AML-193 (cell line): Measurements from ENCODE around the gene SPTBN1.
A peak's percentile ranks its signal among the peaks of the same experiment; 100 is the strongest.
"Not testable (repeated sequence)": the region's sequence is repeated elsewhere in the genome, so short reads cannot be mapped to it uniquely, and the experiment has no call there.

Experiments used
- DNase-seq, 2 experiments: peaks; one replicate each; lab custom pipeline; 2025; lab: John Stamatoyannopoulos, UW

SPTBN1 gene

DNA sequence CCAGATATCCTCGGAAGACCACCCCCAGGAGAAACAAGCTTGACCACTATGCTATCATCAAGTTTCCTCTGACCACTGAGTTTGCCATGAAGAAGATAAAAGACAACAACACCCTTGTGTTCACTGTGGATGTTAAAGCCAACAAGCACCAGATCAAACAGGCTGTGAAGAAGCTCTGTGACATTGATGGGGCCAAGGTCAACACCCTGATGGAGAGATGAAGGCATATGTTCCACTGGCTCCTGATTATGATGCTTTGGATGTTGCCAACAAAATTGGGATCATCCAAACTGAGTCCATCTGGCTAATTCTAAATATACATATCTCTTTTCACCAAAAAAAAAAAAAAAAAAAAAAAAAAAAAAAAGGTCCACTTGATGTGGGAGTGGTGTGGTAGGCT is 73.4 kb downstream of the SPTBN1 start:
- DNase-seq, result not testable (repeated sequence)

DNA sequence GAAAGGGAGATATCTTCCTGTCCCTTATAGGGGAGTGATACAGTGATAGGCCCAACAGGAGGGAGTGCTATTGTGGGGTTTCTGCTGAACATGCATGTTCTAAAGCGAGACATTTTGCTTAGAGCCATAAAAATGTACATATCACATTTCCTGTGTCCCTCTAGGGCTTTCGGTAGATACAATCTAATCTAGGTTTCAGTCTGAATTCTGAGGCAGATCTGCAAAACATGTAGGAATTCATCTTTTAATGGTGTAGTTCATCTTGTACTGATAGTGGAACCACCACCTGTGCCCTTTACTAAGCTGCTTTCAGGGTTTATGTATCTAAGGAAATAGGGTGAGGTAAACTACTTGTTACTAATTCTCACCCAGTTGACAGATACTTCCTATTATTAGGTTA is 73.8 kb downstream of the SPTBN1 start:
- no peak for DNase-seq

DNA sequence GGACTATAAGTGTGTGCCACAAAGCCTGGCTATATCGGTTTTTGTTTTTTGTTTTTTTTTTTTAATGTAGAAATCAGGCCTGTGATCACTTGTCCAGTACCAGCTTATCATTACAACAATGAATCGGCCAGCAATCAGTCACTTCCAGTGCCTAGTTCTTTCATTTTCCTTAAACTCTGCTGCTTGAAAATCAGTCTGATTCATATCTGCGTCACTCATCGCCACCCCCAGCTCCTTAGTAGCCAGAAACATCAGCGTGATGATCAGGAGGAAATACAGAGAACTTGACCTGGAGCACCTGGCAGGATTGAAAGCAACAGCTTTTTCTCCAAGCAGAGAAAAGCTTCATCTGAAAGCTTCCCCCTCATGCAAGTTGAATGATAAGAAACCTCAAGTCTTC is 75.4 kb downstream of the SPTBN1 start:
- no peak for DNase-seq

DNA sequence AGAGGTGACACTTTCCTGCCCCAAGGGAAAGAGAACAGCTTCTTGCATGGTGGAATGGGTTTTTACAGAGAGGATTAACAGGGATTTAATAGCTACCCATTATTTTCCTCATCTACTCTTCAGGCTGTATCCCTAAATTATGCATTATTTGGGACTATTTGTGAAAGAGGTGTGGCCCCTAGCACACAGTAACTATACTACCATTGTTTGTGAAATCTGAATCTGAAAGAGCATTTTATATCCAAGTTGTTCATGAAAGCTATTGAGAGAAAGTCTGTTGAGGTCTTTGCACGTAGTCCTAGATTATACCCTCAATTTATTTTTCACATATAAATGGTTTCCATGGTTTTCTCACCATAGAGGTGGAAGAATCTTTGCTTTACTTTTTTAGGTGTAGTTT is 78.1 kb downstream of the SPTBN1 start:
- no peak for DNase-seq

DNA sequence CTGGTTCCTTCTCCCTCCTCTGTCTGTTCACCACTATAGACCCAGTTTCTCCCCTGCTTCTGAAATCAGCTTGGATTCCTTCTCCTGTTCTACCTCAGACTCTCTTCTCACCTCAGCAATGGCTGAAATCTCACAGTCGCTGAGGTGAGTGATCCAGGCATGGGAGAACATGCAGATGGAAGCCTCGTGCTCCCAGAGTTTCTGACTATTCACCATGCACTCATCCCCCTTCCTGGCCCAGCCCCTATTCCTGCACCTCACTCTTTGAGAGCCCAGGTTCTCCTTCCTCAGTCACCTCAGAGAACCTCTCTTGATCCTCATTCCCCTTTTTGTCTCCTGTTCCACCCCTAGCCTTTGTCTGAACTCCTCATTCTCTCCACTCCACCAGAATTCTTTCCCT is 78.5 kb downstream of the SPTBN1 start:
- no peak for DNase-seq

DNA sequence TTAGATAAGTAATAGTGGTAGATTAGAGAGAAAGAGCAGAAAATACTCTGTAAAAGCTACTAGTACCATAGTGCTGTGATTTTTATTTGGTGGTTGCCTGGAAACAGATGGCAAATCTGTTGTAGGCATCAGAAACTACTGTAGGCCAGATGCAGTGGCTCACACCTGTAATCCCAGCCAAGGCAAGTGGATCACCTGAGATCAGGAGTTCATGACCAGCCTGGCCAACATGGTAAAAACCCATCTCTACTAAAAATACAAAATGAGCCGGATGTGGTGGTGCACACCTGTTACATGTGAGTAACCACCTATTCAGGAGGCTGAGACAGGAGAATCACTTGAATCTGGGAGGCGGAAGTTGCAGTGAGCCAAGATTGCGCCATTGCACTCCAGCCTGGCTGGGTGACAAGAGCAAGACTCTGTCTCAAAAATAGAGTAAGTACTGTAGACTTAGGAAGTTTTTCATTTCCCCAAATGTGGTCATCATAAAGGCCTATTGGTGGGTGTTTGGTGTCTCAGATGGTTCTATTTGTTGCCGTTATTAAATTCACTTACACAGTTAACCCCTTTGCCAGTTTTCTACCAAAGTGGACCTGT is 79.6 kb downstream of the SPTBN1 start:
- DNase-seq, result peak; percentile 50 to 61

DNA sequence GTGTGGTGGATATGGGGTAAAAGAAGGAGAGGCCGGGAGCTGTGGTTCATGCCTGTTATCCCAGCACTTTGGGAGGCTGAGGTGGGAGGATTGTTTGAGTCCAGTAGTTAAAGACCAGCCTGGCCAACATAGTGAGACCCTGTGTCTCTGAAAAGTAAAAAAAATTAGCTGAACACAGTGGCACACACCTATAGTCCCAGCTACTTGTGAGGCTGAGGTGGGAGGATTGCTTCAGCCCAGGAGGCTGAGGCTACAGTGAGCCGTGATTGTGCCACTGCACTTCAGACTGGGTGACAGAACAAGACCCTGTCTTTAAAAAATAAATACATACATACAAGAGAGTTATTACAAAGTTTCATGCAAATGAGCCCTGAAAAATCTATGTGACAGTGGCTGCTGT is 80.6 kb downstream of the SPTBN1 start:
- DNase-seq, result no peak

DNA sequence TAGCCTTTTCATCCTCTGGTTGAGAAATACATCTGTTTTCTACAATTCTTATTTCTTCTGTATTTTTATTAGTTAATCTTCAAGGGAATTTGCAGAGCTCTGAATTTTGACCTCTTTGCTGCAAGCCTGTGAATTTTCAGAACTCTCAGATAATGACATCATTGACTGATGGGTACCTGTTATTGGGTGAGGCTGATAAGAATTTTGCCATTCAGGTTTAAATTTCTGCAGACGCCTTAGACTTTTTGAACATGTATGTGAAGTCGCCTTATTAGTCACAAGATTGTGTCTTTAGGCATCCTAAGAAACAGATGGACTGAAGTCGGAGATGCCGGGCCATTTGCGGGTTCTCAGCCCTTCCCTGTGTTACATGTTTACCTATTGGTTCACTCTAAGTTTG is 82.4 kb downstream of the SPTBN1 start:
- DNase-seq, result no peak

DNA sequence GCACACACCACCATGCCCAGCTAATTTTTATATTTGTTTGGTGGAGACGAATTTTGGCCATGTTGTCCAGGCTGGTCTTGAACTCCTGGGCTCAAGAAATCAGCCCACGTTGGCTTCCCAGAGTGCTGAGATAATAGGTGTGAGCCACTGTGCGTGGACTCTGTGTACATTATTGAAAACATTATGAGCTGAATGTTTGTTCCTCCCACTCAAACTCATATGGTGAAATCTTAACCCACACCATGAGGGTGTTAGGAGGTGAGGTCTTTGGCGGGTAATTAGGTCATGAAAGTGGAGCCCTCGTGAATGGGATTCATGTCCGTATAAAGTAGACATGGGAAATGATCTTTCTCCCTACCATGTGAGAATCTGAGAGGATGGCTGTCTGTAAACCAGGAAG is 83.6 kb downstream of the SPTBN1 start:
- DNase-seq, result no peak

DNA sequence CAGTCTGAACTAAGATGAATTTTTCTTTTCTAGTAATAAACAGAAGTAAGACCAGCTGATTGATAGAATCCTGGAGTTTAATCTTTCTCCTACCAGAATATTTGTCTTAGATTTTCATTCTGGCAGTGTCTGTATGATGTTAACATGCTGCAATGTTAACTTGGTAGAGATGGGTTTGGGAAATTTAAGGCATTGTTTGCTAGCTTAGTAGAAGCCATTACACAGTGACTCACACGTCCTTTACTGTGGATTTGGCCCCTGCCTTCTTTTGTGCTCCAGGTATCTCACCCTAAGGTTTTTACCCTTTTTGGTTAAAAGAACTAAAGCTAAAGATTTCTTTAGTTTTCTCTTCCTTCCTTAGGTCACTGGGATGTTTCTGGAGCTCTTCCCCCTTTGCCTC is 84.1 kb downstream of the SPTBN1 start:
- DNase-seq, result no peak

DNA sequence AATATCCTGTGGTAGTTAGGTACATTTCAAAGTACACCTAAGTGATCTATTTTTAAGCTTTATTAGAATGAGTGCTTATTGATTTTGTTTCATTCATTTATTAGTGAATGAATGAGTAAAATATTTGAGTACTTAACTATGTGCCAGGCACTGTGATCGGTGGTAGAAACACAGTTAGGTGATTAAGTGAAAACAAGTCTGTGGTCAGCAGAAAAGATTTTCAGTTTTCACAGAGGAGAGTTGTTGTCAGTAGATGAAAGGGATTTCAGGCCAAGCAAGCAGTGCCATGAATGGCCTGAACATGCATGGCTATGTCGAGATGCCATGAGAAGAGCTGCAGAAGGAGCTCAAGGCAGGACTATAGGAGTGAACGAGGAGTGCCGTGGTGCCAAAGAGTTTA is 85.9 kb downstream of the SPTBN1 start:
- DNase-seq, result no peak

DNA sequence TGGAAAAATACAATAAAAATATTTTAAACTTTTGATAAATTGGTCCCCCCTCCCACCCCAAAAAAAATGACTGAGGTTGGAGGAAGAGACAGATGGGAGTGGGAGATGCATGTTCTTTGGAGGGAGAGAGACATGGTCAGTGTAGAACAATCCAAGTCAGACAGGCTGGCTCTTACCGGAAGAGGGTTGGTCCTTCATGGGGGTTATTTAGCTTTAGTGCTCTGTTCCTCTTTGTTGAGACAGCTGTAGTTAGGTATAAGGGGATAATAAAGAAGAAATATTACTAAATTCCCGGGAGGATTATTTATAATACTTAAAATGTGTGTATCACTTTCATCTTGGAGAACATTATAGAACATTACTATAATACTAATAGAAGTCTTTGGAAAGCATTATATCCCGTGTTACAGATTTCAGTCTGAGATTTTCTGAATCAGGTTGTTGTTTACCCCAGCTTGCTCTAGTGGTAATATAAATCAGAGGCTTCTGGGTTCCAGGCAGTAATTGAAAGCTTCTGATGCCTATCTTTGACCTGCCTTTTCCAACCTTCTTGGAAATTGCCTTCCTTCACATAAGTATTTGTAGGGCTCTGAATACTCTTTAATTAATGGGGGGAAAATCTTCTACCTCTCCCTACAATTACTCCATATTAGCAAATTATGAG is 87.7 kb downstream of the SPTBN1 start:
- no peak for DNase-seq

DNA sequence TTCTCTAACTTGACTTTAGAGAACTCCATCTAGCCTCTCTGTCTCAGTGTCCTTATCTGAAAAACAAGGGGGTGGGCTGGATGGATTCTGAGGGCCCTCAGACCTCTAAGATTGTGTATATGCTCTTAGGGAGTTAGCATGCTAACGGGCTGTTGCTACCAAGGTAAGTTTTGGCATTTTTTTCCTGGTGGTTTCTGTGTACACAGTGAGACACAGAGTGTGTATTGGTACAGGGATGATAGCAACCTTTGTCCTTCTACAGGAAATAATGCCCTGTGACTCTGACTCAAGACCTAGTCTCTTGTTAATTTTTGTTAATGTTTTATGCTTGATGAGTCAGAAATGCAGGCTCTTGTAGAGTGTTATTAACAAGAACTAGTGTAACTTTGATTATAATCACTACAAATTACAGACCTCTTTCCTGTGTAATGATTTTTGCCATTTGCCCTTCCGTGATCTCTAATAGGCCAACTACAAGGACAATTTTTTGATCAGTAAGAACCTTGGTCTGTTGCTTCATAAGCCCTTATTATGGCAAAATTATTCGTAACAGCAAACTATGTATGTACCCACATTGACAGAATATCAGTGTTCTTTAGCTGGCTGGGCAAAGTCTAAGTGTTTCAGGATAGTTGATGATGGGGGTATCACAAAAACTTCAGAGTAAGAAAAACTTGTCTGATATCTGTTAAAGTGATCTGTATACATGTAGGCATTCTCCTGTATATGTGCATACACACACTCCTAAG is 89.7 kb downstream of the SPTBN1 start:
- DNase-seq, result no peak

DNA sequence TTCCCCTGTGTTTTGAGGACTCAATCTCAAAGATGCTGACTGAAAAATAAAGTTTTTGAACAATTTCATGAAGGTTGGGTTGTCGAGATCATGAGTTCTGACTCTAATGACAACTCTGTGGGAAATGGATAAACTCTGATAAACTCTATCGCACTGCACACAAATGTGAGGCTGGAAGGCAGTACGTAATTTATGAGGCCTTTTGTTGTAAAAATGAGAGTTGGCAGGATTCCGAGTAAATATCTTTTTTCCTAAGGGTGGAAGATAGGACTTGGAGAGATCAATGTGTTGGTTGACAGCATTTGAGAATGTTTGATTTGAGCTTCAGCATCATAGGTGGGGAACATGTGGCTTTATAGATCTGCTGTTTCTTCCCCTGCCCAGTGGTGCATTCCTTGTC is 90.4 kb downstream of the SPTBN1 start:
- no peak for DNase-seq

DNA sequence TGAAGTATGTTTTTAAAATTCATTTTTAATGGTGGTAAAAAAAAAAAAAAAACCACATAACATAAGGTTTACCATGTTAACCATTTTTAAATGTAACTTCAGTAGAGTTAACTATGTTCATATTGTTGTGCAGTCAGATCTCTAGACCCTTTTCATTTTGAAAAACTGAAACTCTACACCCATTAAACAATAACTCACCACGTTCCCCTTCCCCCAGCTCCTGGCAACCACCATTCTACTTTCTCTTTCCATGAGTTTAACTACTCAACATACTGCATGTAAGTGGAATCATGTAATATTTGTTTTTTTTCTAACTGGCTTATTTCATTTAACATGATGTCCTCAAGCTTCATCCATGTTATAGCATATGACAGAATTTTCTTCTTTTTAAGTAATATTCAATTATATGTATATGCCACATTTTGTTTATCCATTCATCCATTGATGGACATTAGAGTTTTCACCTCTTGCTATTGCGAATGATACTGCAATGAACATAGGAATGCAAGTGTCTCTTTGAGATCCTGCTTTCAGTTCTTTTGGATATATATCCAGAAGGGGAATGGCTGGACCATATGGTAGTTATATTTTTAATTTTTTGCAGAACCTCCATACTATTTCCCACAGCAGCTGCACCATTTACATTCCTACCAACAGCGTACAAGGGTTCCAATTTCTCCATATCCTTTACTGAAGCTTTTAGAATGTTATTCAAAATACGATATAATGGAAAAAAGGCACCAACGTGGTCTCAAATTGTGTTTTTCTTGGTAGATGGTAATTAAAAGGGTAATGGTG is 91.0 kb downstream of the SPTBN1 start:
- no peak for DNase-seq

DNA sequence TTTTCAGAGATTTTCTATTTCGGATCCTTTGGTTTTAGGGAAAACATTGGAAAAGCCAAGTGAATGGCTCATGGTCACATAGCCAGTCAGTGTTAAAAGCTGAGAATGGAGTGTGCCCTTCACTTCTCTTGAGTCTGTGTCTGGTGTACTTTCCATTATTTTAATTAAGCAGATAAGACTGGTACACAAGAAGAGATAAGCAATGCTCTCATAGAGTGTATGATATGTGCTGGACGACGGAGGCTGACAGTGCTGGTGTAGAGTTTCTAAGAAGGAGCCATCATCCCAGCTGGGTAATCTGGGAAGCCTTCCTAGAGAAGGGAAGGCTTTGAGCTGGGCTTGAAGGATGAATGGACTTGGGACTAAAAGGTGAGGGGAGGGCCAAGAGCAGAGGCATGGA is 93.3 kb downstream of the SPTBN1 start:
- no peak for DNase-seq

DNA sequence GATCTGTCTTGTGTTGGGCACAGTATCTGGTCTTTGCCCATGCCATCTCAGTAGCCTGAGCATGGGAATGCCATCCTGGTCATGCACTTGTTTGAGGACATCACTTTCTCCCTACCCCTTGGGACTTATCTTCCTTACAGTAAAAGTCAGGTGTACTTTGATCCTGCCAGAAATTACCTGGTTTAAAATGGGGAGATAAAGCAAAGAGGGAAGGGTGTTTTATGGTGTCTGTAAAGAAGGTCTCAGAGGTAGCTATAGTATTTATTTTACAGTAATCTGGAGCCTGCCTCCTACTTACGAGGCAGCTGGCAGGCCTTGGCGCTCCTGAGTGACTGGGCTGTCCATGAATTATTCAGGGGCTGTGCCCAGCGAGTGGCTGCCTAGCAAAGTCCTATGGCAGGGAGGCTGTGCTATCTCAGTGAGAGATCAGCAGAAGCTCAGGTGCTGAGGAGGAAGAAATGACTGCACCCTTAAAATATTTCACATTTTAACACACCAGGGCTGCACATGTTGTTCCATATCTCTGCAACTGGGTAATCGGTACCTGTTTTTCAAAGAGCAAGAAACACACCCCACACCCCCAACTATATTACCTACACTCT is 93.9 kb downstream of the SPTBN1 start:
- no peak for DNase-seq

DNA sequence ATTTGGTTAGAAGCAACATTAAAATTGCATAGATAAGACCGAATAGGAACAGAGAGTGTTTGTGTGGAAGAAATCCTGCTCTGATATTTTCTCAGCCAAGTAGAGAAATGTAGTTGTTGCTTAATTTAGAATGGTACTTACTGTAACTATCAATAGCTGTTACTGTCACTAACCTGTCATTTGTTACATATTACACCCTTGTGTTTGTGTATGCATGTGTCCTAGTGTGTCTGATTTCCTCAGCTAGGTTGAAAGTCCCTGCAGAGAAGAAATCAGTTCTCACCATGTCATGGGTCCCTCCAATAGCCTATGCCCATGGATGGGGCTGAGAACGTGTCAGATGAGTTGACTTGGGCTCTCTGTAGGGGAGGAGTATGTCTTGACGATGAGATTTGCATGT is 94.4 kb downstream of the SPTBN1 start:
- no peak for DNase-seq

DNA sequence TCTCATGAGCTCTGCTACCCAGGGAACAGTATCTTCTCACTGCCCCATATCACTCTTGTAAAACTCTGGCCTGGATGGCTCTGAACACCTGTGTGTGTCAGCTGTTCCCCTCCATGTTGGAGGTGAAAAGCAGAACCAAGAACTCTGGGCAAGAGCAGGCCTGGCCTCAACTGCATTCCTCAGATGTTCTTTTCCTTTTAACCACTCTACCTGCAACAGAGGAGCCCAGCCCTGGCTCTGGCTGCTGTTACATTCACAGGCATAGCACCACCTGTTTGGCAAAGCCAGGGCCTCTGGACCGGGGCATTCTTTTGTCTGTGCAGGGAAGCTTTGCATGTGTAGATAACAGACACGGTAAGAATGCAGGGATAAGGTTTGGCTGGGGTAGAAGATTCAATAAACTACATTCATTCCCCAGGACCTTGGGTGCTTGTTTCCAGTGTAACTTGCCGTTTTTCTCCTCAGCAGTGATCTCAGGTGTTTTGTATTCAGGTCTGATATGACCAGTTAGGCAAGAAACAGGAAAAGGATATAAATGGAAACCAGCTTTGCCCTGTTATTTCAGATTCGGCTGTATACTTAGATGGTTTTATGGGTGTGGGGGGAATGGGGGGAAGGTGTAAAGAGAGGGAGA is 95.1 kb downstream of the SPTBN1 start:
- DNase-seq, result no peak

DNA sequence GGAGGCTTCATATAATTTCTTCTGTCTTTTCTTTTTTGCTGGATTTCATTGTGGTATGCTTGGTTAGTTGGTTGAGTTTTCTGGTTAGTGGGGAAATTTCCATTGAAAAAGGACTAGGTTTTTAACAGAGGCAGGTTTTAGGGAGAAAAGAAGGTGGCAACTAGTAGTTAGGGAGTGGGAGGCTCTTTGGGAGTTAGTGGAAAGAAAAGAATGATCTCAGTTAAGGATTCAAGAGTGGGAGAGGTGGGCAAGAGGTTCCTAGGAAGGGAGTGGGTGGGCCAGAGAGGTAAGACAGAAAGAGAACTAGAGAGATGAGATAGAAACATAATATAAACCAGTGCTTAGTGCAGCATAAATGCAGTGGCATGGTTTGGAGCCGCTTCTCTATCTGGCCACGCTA is 96.9 kb downstream of the SPTBN1 start:
- DNase-seq, result no peak

DNA sequence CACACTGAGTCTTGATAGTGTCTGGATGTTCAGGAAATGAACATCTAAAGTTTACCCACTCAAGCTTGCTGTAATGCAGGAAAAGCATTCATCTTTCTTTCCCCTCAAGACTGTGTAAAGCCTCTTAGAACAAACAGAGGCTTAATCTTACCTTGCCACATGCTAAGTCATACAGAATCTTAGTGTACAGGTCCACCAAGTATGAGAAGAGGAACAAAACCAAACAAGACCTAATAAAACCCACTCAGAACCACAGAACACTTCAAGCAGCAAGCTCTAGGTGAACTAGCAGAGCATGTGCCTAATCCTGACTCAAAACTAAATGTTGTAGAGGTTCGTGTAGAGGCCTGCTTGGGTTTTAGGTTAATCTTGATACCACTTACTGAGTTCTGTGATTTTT is 97.6 kb downstream of the SPTBN1 start:
- DNase-seq, result no peak

DNA sequence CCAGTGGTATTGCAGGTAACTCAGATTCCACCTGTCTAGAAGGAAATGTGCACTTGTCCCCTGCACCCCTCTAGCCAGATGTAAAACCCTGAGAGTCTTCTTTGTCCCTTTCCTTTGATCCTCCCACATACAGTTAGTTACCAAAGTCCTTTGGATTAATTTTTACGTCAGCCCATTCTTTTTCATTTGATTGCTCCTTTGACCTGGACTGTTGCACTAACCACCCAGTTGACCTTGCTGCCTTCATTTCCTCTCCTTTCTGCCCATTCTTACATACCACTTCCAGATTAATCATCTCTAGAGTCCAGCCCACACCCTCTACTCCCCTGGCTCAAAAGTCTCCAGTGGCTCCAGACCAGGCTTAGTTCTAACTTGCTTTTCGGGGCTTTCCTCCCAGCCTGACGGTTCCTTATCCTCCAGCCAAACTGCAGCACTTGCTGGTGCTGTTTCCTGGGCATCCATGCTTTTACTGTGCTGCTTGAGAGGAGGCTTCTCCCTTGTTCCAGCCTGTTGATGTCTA is 99.3 kb downstream of the SPTBN1 start:
- no peak for DNase-seq
